CD14-positive monocyte (primary cell): ENCODE data around the gene GPR55. TPM values are rescaled to one million over a fixed set of nuclear protein-coding genes. Genes with fewer than 3 reads are reported as not detected.

Experiments used
- DNase-seq, 3 donors: peaks; one replicate each; pipeline ENCODE4 v3.0.0-alpha.2; 2011 to 2022
- H2AFZ ChIP-seq: 2 replicates; pipeline ENCODE4 v1.6.0; 2012; ENCODE audit warnings: mild to moderate bottlenecking, low read depth, low read length, inconsistent platforms; ENCODE audit not compliant: insufficient read depth, poor library complexity, severe bottlenecking
- H3K27ac ChIP-seq, 2 donors: 1 replicate in 1 of 2; 2 replicates in 1 of 2; pipeline ENCODE4 v1.5.1; 2012 to 2013; ENCODE audit warnings: low read length in 2 of 2, control low read depth in 1 of 2, inconsistent platforms in 1 of 2, low read depth in 1 of 2, mild to moderate bottlenecking in 1 of 2
- H3K27me3 ChIP-seq, 2 donors: one replicate each; pipeline versions ENCODE4 v1.6.0 to v1.6.1; 2011 to 2013; ENCODE audit warnings: low read length in 2 of 2; ENCODE audit not compliant: control insufficient read depth in 2 of 2, insufficient read depth in 2 of 2
- H3K36me3 ChIP-seq, 2 donors: replicated peaks in 1 of 2; 1 replicate in 1 of 2; 2 replicates in 1 of 2; pipeline versions ENCODE4 v1.5.1 to v1.6.1; 2012 to 2013; ENCODE audit warnings: low read length in 2 of 2, control low read depth in 1 of 2, inconsistent platforms in 1 of 2, mild to moderate bottlenecking in 1 of 2; ENCODE audit not compliant: insufficient read depth in 2 of 2, control insufficient read depth in 1 of 2
- H3K4me1 ChIP-seq, 2 donors: 1 replicate in 1 of 2; 2 replicates in 1 of 2; pipeline versions ENCODE4 v1.5.1 to v1.6.1; 2012 to 2013; ENCODE audit warnings: low read length in 2 of 2, control low read depth in 1 of 2, inconsistent platforms in 1 of 2, mild to moderate bottlenecking in 1 of 2, moderate library complexity in 1 of 2; ENCODE audit not compliant: insufficient read depth in 2 of 2, control insufficient read depth in 1 of 2
- H3K4me2 ChIP-seq: replicated peaks from 2 replicates; pipeline ENCODE3; 2012; ENCODE audit warnings: low read length, moderate library complexity, mild to moderate bottlenecking; ENCODE audit not compliant: poor library complexity, severe bottlenecking; ENCODE audit errors: extremely low read depth
- H3K4me3 ChIP-seq, 3 experiments: fragments of 200-600 bp in 1 of 3; sonication (generic) in 1 of 3; replicated peaks in 1 of 3; 1 replicate in 2 of 3; 2 replicates in 1 of 3; pipeline ENCODE4 v1.5.1; 2011 to 2013; ENCODE audit warnings: low read length in 3 of 3, mild to moderate bottlenecking in 3 of 3, control low read depth in 2 of 3, low read depth in 2 of 3, inconsistent platforms in 1 of 3, moderate library complexity in 1 of 3
- H3K79me2 ChIP-seq: 2 replicates; pipeline ENCODE4 v1.6.0; 2012; ENCODE audit warnings: mild to moderate bottlenecking, control low read depth, inconsistent platforms, low read length, moderate library complexity; ENCODE audit not compliant: insufficient read depth
- H3K9ac ChIP-seq: 2 replicates; pipeline ENCODE4 v1.6.0; 2017; ENCODE audit warnings: low read length, mild to moderate bottlenecking; ENCODE audit not compliant: insufficient read depth, poor library complexity, severe bottlenecking
- H3K9me3 ChIP-seq, 2 donors: replicated peaks in 1 of 2; 1 replicate in 1 of 2; 2 replicates in 1 of 2; pipeline versions ENCODE4 v1.5.1 to v1.6.1; 2012 to 2013; ENCODE audit warnings: low read length in 2 of 2, control low read depth in 1 of 2; ENCODE audit not compliant: control insufficient read depth in 1 of 2, insufficient read depth in 1 of 2
- H4K20me1 ChIP-seq: 2 replicates; pipeline ENCODE4 v1.6.0; 2012; ENCODE audit warnings: mild to moderate bottlenecking, low read length, control low read depth, moderate library complexity; ENCODE audit not compliant: insufficient read depth
- H3K27ac Mint-ChIP-seq, 7 donors: one replicate each; pipeline ENCODE4 v1.8.0; 2020; ENCODE audit warnings: mild to moderate bottlenecking in 7 of 7, mixed read lengths in 7 of 7, moderate library complexity in 6 of 7, inconsistent platforms in 2 of 7
- H3K27me3 Mint-ChIP-seq, 3 donors: one replicate each; pipeline ENCODE4 v1.8.0; 2021 to 2022; ENCODE audit warnings: low read depth in 3 of 3, mild to moderate bottlenecking in 3 of 3, mixed read lengths in 3 of 3, moderate library complexity in 3 of 3, inconsistent platforms in 1 of 3
- H3K36me3 Mint-ChIP-seq, 2 donors: one replicate each; pipeline ENCODE4 v1.8.0; 2020; ENCODE audit warnings: mixed read lengths in 2 of 2, inconsistent platforms in 1 of 2, mild to moderate bottlenecking in 1 of 2
- H3K4me1 Mint-ChIP-seq: one replicate; pipeline ENCODE4 v1.8.0; 2020; ENCODE audit warnings: mild to moderate bottlenecking, mixed read lengths
- H3K4me3 Mint-ChIP-seq, 2 donors: one replicate each; pipeline ENCODE4 v1.8.0; 2020; ENCODE audit warnings: mild to moderate bottlenecking in 2 of 2, mixed read lengths in 2 of 2, moderate library complexity in 1 of 2
- H3K9me3 Mint-ChIP-seq, 7 donors: one replicate each; pipeline ENCODE4 v1.8.0; 2020 to 2022; ENCODE audit warnings: mixed read lengths in 7 of 7, mild to moderate bottlenecking in 6 of 7, moderate library complexity in 6 of 7, inconsistent platforms in 2 of 7
- CTCF ChIP-seq: fragments of 200-600 bp; IDR thresholded peaks from one replicate; pipeline ENCODE4 v1.8.0; 2022; ENCODE audit warnings: antibody characterized with exemption, mild to moderate bottlenecking
- WGBS: methylation state at CpG from one replicate; pipeline ENCODE4 v1.1.5; 2013; ENCODE audit warnings: missing lambda C conversion rate; ENCODE audit not compliant: insufficient coverage; 5-methylcytosine and 5-hydroxymethylcytosine counted together
- intact Hi-C, 2 donors: fragments of 100-400 bp; cut with micrococcal nuclease; formaldehyde crosslinking; loops; one replicate each; pipeline versions ENCODE4 v1.15.0 to v1.15.1; 2023
- polyA plus RNA-seq, 3 donors: library from polyadenylated mRNA; depleted of rRNA in 1 of 3; unstranded in 2 of 3; stranded (reverse) in 1 of 3; fragments of 300-500 nt in 2 of 3; fragments of >200 nt in 1 of 3; fragmentation: Illumina TruSeq in 2 of 3; gene quantifications; 1 replicate in 2 of 3; 2 replicates in 1 of 3; pipeline ENCODE4 v1.2.3, GENCODE V29; 2012 to 2021

Gene GPR55
- polyA plus RNA-seq, 3 donors = 0.11 to 0.12 TPM; not detected in 1

GRCh38 chr2:230942920-230943896, 18.2 kb upstream of the GPR55 start:
- H2AFZ ChIP-seq = peak overlapping the region; percentile 31
- H3K9me3 Mint-ChIP-seq = peaks cover 0 to 8% (median 4%) of the 10 kb centered on the region in 7 donors
- H3K36me3 ChIP-seq = no peaks in the 10 kb centered on the region
- no peak overlapping the region for H3K4me3 ChIP-seq
- no peak for TF ChIP-seq CTCF
- peak; percentile 50 to 83 (median 54) for DNase-seq
- intact Hi-C loops = no loop called here
- H3K27ac ChIP-seq = no peak overlapping the region
- H3K9me3 ChIP-seq = peaks cover under 1 to 4% of the 10 kb centered on the region in 2 donors
- no peaks in the 10 kb centered on the region for H4K20me1 ChIP-seq
- no peaks in the 10 kb centered on the region for H3K79me2 ChIP-seq
- WGBS = 41% methylated on average over 15 of the region's 19 CpGs
- no peak overlapping the region for H3K4me3 Mint-ChIP-seq
- no peaks in the 10 kb centered on the region for H3K27me3 ChIP-seq
- peaks cover 19% of the 10 kb centered on the region in 2 donors for H3K4me1 ChIP-seq
- no peak overlapping the region for H3K9ac ChIP-seq
- H3K27ac Mint-ChIP-seq = peak overlapping the region in 4 of 7 donors; percentile 45 to 78 (median 54)
- H3K4me2 ChIP-seq = peak overlapping the region; percentile 20
- no peaks in the 10 kb centered on the region for H3K36me3 Mint-ChIP-seq
- H3K27me3 Mint-ChIP-seq = peaks cover 0 to 1% (median 0%) of the 10 kb centered on the region in 3 donors
- peaks cover 23% of the 10 kb centered on the region for H3K4me1 Mint-ChIP-seq

GRCh38 chr2:230942371-230942770, 17.3 kb upstream of the GPR55 start:
- Histone ChIP-seq H3K4me1 (peaks cover 12 to 15% of the 10 kb centered on the region in 2 donors), H3K36me3 (no peaks in the 10 kb centered on the region), H3K79me2 (no peaks in the 10 kb centered on the region), H3K27me3 (no peaks in the 10 kb centered on the region), H3K27ac (no peak overlapping the region), H4K20me1 (no peaks in the 10 kb centered on the region), H3K9ac (no peak overlapping the region), H3K4me2 (no peak overlapping the region), H3K4me3 (no peak overlapping the region), H2AFZ (no peak overlapping the region), H3K9me3 (peaks cover 9 to 12% of the 10 kb centered on the region in 2 donors)
- Mint-ChIP-seq H3K4me1 (peaks cover 17% of the 10 kb centered on the region), H3K27ac (no peak overlapping the region), H3K9me3 (peaks cover 0 to 17% (median 12%) of the 10 kb centered on the region in 7 donors), H3K4me3 (no peak overlapping the region), H3K27me3 (peaks cover 0 to 1% (median 0%) of the 10 kb centered on the region in 3 donors), H3K36me3 (no peaks in the 10 kb centered on the region)
- no peak for TF ChIP-seq CTCF
- WGBS = 100% methylated on average over 1 of the region's 3 CpGs
- intact Hi-C loops = no loop called here
- no peak for DNase-seq
